ENCODE data around the gene LY6G5C.
"Not testable (repeated sequence)": the region's sequence is repeated elsewhere in the genome, so short reads cannot be mapped to it uniquely, and the experiment has no call there.

LY6G5C gene

DNA sequence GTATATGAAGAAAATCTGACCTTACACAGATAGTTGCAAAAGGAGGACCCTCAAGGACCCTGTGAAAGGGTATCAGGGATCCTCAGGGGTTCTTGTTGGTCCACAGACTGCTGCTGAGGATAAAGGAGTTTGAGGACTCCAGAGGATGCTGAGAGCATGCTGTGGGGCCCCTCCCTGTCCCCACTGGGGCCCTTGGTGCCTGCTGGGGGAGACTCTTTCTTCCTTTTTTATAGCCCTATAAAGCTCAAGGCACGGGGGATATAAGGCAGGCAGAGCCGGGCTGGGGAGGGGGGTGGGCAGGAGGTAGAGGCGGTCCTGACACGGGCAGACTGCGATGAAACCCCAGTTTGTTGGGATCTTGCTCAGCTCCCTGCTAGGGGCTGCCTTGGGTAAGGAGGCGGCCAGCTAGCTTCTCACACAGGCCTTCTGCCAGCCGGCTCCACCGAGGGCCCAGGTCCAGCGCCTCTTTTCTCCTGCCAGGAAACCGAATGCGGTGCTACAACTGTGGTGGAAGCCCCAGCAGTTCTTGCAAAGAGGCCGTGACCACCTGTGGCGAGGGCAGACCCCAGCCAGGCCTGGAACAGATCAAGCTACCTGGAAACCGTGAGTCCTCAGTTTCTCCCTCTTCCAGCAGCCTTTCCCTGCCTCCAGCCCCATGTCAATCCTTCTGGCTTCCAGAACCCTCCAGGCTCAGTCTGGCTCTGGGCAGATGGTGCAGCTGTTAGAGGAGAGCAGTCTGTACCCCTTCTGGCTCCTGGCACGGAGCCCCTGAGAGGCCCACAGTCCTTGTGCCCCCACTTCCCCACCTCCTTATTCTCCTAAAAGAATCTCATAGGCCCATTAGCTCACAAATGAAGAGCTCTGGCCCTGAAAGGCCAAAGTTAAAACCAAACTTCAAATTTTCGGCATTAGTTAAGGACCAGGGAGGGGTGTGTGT, 34.4 kb upstream of the LY6G5C start, which contains the start of gene LY6G6D:
Gene LY6G6D, plus strand, starts transcription at position 327 of the 937 bp plus-strand sequence. Its CDS starts 8 bp downstream, at position 335.
- no peak for DNase-seq

DNA sequence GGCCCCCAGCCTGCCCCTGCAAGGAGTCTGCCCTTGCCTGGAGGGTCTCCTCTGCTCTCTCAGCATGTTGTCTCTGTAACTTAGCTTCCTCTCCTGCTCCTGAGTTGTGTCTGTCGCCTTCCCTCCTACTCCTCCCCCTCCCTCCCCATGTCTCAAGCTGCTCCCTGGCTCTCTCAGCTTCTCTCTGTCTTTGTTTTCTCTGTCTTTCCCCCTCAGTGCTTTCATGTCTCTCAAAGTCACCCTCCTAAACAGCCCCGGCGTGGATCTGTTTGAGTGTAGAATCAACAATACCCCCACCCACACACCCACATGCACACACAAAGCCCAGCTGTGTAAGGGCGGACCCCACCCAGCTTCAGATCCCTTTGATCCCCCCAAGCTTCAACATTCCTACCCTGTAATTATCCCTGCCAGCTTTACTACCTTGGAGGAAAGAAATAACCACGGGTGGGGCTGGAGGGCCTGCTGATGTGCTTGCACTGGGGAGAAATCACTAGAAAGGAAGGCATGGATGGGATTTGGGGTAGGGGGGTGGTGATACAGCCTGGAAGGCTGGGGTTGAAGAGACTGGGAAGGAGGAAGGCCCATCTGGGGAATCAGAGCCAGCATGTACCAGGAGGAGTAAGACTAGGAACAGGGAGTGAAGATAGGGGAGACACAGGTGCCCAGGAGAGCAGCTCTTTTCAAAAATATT, 33.3 kb upstream of the LY6G5C start:
- DNase-seq = no peak

DNA sequence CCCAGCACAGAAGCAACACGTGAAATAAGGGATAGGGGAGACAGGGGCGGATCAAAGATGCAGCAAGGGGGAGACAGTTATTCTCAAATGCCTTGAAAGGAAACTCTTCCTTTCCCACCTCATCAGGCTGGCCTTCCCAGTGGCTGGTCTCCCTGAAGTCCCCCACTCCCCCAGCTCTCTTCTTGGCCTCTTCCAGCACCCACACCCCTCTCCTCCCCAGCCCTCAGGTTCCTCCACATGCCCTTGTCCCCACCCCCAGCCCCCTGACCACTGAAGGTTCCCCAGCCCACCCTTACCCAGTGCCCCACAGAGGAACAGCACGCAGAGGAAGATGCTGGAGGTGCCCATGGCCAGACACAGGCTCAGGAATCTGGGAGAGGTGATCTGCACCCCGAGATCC, 32.6 kb upstream of the LY6G5C start:
- DNase-seq = no peak

DNA sequence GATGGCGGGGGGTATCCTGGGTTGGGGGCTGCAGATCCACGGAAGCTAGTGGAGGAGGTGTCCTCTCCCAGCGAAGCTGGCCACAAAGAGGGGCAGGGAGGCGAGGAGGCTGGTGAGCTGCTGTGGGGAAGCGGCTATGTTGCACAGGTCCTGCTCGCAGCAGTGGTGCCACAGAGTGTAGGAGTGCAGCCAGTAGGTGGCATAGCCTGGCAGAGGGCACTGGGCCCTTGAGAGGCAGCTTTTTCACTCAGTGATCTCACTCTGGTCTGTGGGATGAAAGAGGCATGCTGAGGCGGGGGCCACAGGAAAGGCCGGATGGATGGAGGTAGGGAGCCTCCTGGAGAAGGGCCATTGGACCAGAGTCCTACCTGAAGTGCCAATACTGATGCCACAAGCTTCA, 31.4 kb upstream of the LY6G5C start:
- peak; percentile 3 for DNase-seq

DNA sequence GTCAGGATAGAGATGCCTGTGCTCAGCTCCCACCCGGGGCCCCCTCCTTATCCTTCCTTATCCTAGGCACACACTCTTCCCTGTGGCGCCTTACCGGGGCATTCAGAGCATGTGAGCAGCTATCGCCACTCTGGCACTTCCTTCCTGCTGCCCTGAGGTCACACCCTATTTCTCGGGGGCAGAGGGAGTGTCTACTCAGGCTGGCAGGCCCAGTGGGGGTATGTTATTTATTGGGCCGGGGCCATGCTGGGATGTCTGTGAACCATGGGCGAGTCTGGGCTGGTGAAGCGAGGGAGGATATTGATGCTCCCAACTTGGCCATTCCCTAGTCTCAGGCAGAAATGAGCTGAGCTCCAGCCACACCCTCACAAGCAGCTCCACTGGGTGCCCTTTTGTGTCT, 30.4 kb upstream of the LY6G5C start:
- peak; percentile 10 for DNase-seq

DNA sequence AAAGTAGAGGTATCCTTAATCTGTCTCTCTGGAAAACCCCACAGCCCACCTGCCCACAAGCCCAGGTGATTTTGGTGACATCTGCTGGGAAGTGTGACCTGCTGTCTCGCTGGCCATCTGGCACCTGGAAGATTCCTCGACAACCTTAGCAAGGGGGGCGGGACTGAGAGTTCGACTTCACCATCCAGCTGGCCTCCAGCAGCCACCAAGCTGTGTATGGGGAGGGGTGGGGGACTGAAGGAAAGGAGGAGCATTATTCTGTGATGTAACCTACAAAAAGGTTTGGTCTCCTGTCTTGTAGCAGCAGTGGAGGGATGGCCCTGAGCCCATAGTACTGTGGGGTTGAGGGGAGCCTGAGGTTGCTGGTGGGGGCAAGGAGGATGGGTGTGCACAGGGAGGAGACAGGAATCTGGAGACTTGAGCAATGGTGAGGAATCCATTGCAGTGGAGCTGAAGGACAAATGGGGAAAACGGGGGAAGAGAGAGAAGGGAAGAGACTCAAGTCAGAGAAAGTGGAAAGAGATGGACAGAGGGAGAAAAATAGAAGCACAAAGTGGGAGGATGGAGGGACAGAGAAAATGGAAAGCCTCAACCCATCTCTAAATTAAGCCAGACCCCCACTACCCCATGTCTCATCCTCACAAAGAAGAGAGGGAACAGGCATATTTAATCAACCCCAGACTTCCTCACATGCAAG, 29.8 kb upstream of the LY6G5C start:
- no peak for DNase-seq

DNA sequence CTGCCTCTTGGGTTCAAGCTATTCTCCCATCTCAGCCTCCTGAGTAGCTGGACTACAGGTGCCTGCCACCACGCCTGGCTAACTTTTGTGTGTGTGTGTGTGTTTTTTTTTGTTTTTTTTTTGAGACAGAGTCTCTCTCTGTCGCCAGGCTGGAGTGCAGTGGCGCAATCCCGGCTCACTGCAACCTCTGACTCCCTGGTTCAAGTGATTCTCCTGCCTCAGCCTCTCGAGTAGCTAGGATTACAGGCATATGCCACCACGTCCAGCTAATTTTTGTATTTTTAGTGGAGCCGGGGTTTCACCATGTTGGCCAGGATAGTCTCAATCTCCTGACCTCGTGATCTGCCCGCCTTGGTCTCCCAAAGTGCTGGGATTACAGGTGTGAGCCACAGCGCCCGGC, 28.3 kb upstream of the LY6G5C start:
- DNase-seq = not testable (repeated sequence)

DNA sequence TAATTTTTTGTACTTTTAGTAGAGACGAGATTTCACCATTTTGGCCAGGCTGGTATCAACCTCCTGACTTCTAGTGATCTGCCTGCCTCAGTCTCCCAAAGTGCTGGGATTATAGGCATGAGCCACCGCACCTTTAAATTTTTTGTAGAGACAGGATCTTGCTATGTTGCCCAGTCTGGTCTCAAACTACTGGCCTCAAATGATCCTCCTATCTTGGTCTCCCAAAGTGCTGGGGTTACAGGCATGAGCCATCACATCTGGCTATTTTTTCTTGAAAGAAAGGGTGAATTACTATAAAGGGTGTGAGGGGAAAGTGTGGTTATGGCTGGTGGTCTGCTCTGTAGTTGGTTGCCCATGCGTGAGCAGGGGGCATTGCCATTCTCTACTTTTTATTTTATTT, 27.4 kb upstream of the LY6G5C start:
- no peak for DNase-seq

DNA sequence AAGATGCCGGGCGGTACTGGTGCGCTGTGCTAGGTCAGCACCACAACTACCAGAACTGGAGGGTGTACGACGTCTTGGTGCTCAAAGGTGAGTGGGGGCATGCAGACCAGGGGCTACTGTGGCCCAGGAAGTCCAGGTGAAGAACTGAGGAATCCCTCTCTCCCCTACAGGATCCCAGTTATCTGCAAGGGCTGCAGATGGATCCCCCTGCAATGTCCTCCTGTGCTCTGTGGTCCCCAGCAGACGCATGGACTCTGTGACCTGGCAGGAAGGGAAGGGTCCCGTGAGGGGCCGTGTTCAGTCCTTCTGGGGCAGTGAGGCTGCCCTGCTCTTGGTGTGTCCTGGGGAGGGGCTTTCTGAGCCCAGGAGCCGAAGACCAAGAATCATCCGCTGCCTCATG, 26.8 kb upstream of the LY6G5C start:
- no peak for DNase-seq

DNA sequence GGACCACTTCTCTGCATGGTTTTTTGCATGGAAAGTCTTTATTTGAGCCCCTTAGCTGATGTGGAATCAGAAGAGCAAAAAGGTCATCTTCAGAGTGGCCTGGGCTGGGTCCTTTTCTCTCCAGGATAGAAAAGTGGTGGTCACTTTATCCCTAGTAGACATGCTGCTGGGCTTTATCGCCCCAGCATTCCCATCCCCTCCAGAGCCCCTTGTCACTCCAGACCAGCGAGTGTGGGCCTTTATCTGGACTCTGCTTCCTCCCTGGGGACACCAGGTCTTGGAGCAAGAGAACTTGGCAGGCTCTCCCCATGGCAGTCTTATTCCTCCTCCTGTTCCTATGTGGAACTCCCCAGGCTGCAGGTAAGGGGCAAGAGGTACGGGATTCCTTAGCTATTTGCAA, 25.7 kb upstream of the LY6G5C start, which contains the start of gene LY6G6F:
Gene LY6G6F, plus strand, starts transcription at position 268 of the 400 bp plus-strand sequence. Its CDS starts 41 bp downstream, at position 309.
- DNase-seq = no peak

DNA sequence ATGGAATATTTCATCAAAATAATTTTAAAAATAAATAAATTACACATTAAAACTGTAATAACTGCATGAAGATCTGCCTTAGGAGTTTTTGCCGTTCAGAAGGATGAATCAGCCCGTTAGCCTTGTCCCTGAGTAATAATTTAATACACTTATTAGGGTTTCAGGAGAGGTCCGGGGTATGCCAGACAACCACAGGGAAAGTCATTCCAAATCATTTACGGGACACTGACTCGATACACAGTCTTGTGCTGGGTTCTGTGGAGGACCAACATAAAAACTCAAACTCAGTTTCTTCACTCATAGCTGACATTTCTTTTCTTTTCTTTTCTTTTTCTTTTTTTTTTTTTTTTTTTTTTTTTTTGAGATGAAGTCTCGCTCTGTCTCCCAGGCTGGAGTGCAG, 25.1 kb upstream of the LY6G5C start:
- no peak for DNase-seq

DNA sequence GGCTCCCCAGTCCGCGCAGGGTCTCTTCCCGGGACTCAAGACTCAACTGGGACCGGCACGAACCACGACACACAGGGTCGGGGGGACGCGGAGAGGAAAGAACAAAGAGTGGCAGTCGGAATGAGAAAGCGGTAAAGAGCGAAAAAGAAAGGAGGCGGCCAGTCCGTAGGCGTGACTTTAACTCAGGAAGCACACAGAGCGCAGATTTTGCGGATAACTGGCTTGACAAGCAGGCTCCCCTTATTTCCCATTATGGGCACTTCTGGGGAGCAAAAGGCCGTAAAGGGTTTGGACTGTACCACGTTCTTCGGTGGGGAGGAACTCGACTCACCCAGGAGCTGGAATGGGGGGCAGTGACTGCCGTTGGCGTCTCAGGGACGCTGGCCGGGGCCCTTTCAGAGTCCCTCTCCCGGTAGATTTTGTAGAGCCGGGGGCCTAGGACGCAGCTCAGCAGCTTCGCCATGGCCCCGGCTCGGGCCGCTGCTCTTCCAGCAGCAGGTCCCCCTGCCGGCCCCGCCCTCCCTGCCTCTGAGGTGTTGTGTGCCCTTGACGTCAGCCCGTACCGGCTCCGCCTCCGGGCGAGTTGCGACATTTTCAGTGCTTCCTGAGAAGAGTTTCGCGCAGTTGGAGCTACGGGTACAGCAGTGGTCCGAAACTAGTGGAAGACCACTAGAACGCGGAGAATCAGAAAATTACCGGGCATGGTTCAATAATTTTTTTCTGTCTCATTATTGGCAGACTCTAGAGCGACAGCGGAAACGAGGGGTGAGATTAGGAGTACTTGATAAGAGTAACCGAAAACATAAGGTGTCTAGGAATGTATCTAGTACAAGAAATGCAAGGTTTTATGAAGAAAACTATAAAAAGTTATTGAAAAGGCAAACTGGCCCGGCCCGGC, 22.2 kb upstream of the LY6G5C start, which contains the start of gene ABHD16A:
Gene ABHD16A, minus strand, starts transcription at position 506 of the 898 bp plus-strand sequence. Its CDS starts 43 bp downstream, at position 463.
- peak; percentile 95 for DNase-seq

DNA sequence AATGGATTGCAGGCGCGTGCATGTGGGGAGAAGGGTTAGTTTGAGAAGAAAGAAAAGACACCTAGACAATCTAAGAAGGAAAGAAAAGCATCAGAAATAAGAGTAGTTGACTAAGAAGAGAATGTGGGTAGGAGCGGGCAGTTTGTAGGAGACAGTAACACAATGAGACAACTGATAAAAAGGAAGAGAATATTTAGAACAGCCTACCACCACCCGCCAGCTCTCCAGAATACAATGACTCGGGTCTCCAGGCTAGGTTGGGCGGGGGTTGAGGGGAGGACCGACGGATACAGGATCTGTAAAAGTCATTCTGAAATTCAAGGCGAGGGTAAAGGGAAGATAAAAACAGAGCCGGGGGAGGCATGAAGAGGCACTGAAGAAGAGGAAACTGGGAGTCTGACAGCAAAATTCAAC, 21.5 kb upstream of the LY6G5C start:
- DNase-seq = no peak

DNA sequence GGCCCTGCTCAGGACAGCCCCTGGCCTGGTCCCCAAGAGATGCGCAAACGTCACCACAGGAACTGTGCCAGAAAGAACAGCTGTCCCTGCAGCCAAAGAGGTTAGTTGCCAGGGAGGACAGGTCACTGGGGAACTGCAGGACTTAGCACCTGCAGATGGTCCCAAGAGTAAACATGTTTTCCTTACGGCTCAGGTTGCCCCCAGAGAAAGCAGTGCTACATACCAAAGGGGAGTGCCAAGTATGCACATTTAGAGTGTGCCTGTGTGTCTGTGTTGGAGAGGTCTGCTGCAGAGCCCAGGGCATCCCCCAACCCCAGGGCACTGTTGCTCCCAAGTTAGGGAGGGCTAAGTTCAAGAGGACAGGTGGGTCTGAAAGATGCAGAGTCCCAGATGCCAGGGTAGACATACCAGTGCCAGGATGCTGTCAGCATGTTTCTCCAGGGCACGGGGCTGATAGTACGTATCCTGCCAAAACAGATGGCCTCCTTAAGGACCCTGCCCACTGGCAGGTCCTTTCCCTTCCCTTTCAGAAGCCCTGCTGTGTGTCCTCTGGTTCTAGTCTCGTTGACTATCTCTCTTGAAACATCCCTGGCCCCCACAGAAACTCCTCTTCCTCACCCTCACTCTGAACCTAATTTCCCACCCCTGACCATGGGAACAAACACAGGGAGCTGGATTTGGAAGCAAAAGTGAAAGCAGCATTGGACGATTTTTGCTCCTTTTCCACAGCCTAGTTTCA, 21.0 kb upstream of the LY6G5C start:
- no peak for DNase-seq

DNA sequence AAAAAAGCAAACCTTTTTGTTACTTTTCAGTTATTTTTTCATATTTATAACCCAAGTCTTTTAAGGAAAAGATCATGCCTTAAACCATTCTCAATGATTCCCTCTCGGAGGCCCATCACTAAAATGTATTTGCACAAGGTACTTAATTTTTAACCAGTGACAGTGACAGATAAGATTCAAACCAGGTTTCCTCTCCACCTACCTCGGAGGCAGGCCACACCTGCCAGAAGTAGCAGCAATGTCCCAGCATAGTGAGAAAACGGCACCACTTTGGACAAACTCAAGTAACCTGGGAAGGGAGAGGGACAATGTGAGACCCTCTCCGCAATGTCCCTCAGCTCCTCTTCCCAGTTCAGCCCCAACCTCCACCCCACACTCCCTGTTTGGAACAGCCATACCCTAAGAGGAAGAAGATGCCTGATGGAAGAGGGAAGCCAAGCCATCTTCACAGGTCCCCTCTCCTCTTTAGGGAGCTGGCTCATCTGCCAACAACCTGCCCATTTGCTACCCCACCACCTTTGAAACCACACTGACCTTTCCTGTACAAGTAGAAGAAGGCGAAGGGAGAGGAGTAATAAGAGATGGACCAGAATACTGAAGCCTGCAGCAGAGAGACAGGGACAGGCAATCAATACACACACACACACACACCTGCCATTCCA, 20.0 kb upstream of the LY6G5C start:
- DNase-seq = no peak

DNA sequence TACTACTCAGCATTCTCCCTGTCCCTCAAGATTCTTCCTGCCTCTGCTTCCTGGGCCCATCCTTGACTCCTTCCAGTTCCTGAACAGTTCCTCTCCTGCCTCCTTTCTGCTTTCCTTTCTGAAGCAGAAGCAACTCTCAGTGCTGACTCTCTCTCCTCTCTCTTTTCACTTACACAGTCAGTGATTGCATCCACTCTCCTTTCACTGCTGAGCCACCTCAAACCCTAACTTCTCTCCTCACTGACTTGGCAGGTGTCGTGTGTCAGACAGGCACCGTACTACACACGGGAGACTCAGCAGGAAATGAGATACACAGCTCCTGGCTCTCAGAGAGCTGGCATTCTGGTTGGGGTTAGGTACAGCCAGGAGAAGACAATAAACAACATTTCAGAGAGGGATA, 16.7 kb upstream of the LY6G5C start:
- DNase-seq = no peak

DNA sequence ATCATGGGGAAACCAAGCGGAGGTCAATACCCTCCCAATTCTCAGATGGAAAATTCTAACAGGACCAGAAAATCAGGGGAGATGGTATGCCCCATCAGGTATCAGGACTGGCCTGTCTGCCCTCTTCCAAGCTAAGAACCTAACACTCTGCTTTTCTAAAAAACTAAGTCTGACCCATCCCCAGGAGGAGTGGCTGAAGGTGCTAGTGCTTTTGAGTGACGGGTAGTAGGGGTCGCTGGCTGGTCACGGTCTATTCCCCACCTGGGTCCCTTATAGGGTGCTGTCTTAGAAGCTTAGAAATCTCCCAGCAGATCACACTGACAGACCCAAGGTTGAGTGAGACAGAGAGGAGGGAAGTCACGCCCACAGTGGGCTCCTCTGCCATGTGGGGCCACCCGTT, 12.7 kb upstream of the LY6G5C start:
- DNase-seq = no peak

DNA sequence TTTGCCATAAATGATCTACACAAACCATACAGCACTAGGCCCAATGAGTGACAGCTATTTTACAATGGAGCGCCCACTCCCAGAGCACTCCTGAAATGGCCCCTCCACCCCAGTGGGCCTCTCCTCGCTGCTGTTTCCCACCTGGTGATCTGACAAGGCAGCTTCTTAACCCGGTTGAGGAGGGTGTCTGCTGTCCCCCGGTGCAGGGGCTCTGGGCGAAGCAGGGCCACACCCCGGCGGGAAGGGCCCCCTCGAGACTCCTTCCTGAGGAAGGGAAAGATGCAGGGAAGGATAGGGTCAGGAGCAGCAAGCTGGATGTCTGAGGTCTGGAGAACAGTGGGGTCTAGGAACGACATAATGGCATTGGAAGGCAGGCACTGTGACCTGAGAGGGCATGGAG, 12.0 kb upstream of the LY6G5C start:
- no peak for DNase-seq

DNA sequence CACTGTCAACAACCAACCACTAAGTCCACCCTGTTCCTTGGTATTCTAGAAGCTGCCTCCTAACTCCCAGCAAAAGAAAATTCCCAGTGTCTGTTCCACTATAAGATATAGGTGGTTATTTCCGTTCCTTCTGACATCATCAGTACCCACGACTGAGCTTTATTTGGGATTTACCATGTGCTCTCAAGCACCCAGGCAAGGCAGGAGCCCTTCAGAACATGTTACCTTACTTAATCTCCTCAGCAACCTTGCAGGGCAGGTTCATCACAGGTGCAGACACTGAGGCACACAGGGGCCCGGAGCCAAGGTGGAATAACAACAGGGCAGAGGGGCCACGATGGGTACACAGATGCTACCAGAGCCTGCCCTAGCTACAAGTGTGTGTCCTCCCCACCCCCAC, 11.5 kb upstream of the LY6G5C start:
- DNase-seq = no peak

DNA sequence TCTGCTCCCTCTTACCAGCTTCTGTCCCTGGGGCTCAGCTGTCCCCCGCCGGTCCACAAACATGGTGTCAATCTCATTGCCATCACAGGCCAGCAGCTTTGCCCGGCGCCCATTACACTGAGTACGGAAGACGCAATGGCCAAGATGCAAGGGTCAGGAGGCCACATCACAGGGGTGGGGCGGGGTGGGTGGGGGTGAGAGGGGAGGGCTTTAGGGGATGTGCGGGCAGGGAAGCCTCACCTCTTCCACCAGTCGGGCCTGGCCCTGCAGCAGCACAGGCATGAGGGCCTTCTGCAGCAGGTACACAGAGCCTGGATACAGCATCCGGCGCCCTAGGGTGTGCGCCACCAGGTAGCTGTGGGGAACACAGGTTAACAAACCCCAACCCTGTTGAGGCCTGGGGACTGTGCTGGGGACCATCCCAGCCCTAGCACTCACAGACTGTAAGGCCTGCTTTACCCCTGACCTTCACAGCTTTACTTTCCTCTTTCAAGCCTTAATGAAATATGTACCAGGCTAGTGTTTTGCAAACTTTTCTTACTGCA, 10.8 kb upstream of the LY6G5C start:
- no peak for DNase-seq

DNA sequence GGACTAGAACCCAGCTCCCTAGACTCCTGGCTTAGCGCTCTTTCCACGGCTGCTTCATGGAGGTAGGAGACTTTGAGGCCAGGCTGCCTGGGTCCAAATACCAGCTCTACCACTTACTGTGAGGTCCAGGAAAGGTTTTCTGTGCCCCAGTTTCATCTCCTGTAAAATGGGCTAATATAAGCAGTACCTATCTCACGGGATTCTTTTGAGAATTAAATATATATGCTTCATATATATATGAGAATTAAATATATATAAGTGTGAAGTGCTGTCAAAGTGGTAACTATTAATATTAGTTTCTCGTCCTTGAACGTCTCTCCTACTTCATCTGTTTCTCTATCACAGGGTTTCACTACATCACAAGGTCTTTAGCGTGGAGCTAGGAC, 10.2 kb upstream of the LY6G5C start:
- no peak for DNase-seq

All from GF-D8 (cell line).